WERI-Rb-1 (cell line): ENCODE measurements around the gene LCMT1.
"Not testable (repeated sequence)": the region's sequence is repeated elsewhere in the genome, so short reads cannot be mapped to it uniquely, and the experiment has no call there.

ENCODE experiments used
- DNase-seq: peaks from one replicate; pipeline ENCODE4 v3.0.0-alpha.2; 2020
- H3K27ac ChIP-seq: fragments of 250-450 bp; sonication (Bioruptor Pico); 2 replicates; pipeline ENCODE4 v1.5.1; 2020; ENCODE audit warnings: mild to moderate bottlenecking, moderate library complexity
- H3K27me3 ChIP-seq: fragments of 250-450 bp; sonication (Bioruptor Pico); 2 replicates; pipeline ENCODE4 v1.5.1; 2021; ENCODE audit warnings: mild to moderate bottlenecking, low read depth, moderate library complexity; ENCODE audit not compliant: insufficient read depth, severe bottlenecking
- H3K36me3 ChIP-seq: fragments of 250-450 bp; sonication (Bioruptor Pico); 2 replicates; pipeline ENCODE4 v1.5.1; 2020; ENCODE audit warnings: mild to moderate bottlenecking, moderate library complexity
- H3K4me3 ChIP-seq: 2 replicates; pipeline ENCODE4 v1.5.1; 2011; ENCODE audit warnings: low read depth, mild to moderate bottlenecking, control low read depth, low read length
- H3K9me3 ChIP-seq: fragments of 250-450 bp; sonication (Bioruptor Pico); 2 replicates; pipeline ENCODE4 v1.5.1; 2021; ENCODE audit warnings: mild to moderate bottlenecking, moderate library complexity; ENCODE audit not compliant: severe bottlenecking
- TF ChIP-seq, protein P1 (sequence below): IDR thresholded peaks from 2 replicates; pipeline ENCODE4 v1.5.1; 2011; ENCODE audit warnings: low read depth, mild to moderate bottlenecking, control low read depth, inconsistent platforms, low read length

LCMT1 gene

DNA sequence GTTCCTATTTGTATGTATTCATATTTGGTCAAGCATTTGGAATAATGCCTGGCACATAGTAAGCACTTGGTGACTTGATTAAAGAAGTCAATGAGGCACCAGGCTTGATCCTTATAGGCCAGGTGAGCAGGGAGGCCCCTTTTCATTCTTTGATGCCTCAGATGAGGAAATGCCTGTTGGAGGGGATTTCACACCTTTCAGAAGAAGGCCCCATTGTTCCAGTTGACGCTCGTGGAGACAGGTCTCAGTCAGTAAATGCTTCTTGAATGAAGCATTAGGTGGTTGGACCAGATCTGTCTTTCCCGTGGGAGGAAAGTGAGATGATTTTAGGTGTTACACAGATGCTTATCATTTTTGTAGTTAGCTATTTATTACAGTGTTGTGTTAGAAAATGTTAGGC is 13.0 kb downstream of the LCMT1 start:
- Histone ChIP-seq H3K27ac (no peak overlapping the region), H3K9me3 (no peaks in the 10 kb centered on the region), H3K36me3 (peaks cover 3% of the 10 kb centered on the region; the same call in 1 of the 2 replicates), H3K4me3 (no peak overlapping the region), H3K27me3 (no peaks in the 10 kb centered on the region)
- no peak for DNase-seq
- TF ChIP-seq, protein P1, sequence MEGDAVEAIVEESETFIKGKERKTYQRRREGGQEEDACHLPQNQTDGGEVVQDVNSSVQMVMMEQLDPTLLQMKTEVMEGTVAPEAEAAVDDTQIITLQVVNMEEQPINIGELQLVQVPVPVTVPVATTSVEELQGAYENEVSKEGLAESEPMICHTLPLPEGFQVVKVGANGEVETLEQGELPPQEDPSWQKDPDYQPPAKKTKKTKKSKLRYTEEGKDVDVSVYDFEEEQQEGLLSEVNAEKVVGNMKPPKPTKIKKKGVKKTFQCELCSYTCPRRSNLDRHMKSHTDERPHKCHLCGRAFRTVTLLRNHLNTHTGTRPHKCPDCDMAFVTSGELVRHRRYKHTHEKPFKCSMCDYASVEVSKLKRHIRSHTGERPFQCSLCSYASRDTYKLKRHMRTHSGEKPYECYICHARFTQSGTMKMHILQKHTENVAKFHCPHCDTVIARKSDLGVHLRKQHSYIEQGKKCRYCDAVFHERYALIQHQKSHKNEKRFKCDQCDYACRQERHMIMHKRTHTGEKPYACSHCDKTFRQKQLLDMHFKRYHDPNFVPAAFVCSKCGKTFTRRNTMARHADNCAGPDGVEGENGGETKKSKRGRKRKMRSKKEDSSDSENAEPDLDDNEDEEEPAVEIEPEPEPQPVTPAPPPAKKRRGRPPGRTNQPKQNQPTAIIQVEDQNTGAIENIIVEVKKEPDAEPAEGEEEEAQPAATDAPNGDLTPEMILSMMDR = no peak

DNA sequence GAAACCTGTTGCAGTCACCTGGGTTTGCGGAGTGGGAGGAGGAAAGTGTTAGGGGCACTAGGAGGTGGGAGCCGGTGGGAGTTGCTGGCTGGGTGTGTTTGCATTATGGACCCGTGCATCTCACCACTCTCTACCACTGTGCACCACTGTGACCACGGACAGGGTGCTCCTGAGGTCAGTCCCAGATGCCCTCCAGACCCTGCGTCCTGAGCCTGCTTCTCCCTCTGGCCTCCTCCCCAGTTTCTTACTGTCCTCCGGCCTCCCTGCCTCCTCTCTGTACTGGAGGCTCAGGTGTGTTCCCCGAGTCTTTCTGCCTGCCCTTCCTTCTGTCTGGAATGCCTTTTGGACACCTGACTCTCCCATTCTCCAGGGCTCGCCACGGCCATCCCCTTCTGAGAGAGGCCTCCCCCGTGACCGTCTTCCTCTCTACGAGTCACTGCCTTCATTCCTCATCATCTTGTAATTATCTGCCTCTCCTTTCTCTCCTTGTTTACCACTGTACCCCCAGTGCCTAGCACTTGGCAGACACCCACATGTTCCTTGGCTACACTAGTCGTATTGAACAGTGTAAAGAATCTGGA is 14.6 kb downstream of the LCMT1 start:
- not testable (repeated sequence) for H3K27me3 ChIP-seq, H3K4me3 ChIP-seq, H3K9me3 ChIP-seq, H3K36me3 ChIP-seq, H3K27ac ChIP-seq, DNase-seq

DNA sequence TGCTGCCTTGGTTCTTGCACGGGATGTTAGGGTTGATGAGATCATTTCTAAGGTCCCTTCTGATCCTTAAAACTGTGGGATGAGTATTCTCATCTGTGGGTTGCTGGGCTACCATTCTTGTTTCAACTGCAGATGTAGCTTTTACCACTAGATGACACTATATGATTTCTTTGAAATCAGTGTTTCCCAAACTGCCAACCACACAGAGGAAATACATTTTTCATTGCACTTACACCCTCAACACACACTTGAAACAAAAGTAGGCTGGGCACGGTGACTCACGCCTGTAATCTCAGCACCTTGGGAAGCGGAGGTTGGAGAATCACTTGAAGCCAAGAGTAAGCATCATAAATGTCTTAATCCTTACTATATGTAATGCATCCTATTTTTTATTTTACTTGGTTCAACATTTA is 15.3 kb downstream of the LCMT1 start:
- Histone ChIP-seq H3K4me3 (no peak overlapping the region), H3K9me3 (no peaks in the 10 kb centered on the region), H3K36me3 (peaks cover 3% of the 10 kb centered on the region; the same call in 1 of the 2 replicates), H3K27me3 (no peaks in the 10 kb centered on the region), H3K27ac (no peak overlapping the region)
- TF ChIP-seq, protein P1 = peak; percentile 45; the same call in 1 of the 2 replicates
- no peak for DNase-seq

DNA sequence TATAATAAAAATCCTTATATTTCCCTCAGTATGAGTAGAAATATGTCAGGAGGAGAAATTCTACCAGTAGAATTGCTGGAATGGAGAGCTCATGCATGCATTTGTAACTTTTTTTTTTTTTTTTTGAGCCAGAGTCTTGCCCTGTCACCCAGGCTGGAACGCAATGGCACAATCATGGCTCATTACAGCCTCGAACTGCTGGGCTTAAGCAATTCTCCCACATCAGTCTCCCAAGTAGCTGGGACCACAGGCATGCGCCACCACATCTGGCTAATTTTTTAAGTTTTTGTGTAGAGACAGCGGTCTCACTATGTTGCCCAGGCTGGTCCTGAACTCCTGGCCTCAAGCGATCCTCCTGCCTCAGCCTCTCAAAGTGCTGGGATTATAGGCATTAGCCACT is 21.2 kb downstream of the LCMT1 start:
- H3K4me3 ChIP-seq, H3K27me3 ChIP-seq, H3K9me3 ChIP-seq, H3K27ac ChIP-seq, DNase-seq: not testable (repeated sequence)
- H3K36me3 ChIP-seq = peaks cover 12% of the 10 kb centered on the region

DNA sequence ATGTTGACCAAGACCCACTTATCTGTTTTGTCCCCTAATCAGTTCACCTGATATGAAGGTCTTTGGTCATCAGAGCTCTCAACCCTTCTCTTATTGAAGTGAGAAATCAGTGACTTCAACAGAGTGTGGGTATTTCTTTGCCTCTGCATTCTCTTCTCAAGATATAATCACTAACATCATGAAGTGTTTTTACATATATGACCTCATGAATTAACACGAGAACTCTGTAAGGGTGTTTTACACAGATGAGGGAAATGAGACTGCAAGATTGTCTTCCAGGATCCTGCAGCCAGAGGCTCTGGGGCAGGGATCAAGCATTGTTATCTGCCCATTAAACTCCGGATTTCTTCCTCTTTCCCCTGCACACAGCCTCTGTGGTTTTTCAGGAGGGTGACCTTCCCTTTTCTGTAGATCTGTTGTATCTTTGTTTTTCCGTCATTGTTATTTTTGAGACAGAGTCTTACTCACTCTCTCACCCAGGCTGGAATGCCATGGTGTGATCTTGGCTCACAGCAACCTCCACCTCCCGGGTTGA is 22.7 kb downstream of the LCMT1 start:
- no peak for DNase-seq
- no peaks in the 10 kb centered on the region for H3K9me3 ChIP-seq
- no peak overlapping the region for H3K27ac ChIP-seq
- H3K36me3 ChIP-seq = peaks cover 9% of the 10 kb centered on the region
- H3K27me3 ChIP-seq = no peaks in the 10 kb centered on the region
- no peak overlapping the region for H3K4me3 ChIP-seq
- TF ChIP-seq, protein P1 = no peak

DNA sequence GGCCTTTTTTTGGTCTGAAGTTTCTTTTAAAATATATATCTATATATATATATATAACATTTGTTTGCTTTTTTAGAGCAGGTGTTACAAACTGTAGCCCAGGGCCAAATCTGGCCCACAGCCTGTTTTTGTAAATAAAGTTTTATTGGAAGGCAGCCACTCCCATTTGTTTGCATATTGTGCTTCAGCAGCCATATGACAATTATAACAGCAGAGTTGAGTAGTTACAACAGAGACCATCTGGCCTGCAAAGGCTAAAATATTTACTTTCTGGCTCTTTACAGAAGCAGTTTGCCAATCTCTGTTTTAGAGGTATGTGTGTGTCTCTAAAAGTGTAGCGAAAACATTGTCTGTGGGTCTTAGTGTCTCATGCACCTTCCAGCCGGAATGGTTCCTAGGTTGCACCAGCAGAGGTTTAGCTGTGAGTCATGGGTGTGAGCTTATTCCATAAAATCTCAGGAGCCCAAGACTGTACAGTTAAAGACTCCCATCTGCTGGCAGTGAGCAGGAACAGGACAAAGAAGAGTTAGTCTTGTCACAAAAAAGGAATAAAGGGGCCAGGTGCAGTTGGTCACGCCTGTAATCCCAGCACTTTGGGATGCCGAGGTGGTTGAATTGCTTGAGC is 23.8 kb downstream of the LCMT1 start:
- DNase-seq = no peak
- H3K9me3 ChIP-seq = no peaks in the 10 kb centered on the region
- H3K27me3 ChIP-seq = no peaks in the 10 kb centered on the region
- no peak overlapping the region for H3K27ac ChIP-seq
- H3K36me3 ChIP-seq = peaks cover 18% of the 10 kb centered on the region
- TF ChIP-seq, protein P1 = no peak
- H3K4me3 ChIP-seq = no peak overlapping the region
